GM19468 (cell line): ENCODE results near the gene PTGR3.

Source experiments
- ATAC-seq: cut with Tn5 transposase; IDR thresholded peaks from one replicate; pipeline ENCODE4 v1.9.1; 2021; ENCODE audit warnings: mild to moderate bottlenecking, moderate library complexity, moderate number of reproducible peaks; ENCODE audit not compliant: unreplicated experiment; ENCODE audit errors: extremely low read depth

The PTGR3 gene

DNA sequence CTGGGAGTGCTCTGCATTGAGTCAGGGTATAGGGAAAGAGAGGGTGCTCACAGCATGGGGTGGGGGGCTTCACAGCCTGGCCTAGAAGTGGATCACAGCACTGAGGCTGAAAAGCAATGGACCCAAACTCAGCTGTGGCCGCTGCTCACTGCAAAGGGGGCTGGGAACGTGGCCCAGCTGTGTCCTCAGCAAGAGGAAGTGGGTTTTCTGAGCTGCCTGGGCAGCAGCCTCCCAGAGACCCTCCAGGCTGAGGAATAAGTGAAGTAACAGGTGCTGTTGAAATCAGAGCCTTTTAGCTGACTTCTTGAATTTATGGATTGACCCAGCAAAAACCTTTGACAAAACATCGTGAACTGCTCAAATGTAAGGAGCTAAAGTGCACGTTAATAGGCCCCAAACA lies 35.2 kb downstream of the PTGR3 start:
- no peak for ATAC-seq

DNA sequence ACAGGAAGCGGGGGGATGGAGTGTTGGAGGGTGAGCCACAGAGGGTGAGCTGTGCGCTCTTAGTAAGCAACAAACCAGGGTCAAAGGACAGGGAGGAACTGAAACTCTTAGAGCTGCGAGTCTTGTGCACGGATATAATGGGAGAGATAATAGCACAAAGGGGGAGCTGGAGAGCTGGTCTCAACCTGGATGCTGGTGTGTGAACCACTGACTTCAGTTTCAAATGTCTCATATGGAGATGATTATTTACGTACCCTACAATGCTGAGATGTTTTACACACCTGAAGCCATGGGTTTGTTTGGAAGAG lies 35.9 kb downstream of the PTGR3 start:
- ATAC-seq: peak; percentile 93

DNA sequence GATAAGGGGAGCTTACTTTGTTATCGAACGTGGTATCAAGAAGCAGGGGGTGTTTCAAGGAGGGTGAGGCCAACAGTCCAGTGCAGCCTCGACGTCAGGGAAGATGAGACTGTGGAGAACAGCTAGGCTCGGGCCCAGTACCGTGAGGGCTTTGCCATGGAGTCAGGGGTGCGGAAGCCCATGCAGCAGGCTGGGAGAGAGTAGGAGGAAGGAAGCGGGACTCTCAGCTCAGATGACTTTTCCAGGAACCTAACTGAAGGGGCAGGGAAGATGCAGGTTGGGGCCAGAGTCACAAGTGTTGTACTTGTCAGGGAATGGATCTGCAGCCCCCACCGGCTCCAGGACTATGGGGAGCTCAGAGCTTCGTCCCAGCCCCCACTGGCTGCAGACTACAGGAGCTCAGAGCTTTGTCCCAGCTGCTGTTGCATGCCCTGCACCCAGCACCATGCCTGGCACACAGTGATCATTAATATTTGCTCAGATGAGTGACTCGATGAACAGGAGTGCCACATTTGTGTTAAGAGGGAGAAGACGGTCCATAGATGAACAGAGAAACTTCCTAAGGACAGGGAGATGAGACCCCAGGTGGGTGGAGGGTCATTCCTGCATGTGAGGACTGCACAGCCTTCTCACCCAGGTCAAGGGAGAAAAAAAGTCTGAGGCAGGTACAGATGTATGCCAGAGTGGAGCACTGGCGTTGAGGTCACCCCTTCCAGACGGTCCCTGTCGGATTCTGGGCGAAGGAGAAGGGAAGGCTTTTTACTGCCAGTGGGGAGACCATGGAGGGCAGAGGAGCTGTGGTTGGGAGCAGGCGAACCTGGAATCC lies 36.4 kb downstream of the PTGR3 start:
- no peak for ATAC-seq

DNA sequence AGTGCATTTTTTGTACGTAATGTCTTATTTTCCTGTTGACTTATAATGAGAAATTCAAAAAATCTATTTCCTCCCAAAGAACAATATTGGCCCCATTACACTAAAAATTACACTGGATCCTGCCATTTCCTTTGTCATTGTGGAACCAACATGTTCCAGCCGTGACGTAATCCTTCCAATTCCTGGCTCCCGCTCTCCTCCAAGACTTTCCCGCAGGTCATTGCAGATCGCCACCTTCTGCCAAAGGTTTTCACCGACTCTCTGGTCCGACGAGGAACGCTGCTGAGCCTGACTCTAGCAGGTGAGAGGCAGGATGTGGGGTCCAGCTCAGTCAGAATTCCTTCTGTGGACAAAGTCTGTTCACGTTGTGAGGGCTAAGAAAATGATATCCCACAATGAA lies 38.0 kb downstream of the PTGR3 start:
- no peak for ATAC-seq

DNA sequence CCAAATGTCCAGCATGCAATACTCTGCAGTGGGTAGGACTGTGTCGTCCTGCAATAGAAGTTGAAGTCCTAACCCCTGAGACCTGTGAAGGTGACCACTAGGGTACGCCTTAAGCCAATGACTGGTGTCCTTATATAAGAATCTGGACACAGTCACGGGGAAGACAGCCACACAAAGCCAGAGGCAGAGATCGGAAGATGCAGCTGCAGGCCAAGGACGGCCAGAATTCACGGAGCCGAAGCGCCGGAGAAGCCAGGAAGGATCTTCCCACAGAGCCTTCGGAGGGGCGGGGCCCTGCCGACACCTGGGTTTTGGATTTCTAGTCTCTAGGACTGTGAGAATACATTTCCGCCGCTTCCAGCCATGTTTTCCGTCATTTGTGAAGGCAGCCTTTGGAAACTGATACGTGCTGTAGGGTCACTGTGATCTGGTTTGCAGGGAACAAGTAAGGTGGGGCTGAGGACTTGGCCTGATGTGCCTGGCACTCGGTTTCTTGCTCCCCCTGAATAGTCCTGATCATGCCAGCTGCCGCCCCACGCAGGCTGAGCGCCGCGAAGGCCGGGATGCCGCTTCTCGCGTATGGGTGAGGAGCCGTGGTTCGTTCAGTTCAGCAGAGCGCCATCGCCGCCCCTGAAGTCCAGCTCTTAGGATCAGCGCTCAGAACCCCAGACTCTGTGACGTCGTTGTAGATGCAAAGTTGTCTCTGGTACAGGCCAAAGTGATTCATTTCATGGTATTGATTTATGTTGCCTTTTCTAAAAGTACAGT lies 38.7 kb downstream of the PTGR3 start:
- ATAC-seq: no peak

DNA sequence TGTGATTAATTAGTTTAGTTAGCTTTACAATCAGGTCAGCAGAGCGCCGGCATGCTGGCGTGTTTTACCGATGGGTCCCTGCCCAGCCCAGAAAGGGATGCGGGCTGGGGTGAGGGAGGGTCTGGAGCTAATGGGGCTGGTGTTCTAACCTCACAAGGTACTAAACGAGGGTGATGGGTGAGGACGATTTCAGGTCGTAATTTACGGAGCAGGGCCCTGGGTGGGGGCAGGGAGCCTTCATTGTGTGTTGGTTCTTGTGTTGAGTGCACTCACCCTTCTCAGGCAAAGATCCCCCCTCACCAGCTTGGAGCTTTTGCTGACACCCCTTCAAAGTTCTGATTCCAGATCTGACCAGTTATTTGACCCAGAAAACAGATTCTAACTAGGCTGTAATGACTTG lies 39.5 kb downstream of the PTGR3 start:
- no peak for ATAC-seq

DNA sequence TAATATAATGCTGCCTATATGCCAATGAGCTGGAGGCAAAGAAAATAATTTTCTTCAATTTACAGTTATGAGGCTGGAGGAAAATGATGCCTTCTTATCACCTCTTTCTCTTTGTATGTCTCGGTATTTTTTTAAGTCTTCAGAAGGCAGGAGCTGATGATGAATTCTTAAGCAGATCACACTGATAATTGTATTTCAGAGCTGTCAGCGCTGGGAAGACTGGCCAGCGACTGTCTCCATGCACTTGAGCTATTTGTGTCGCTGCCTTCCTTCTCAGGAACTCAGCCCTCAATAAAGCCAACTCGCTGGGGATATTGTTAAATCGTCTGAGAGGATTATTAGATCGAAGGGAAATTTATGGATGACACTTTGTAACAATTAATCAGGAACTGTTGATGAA lies 40.3 kb downstream of the PTGR3 start:
- no peak for ATAC-seq

DNA sequence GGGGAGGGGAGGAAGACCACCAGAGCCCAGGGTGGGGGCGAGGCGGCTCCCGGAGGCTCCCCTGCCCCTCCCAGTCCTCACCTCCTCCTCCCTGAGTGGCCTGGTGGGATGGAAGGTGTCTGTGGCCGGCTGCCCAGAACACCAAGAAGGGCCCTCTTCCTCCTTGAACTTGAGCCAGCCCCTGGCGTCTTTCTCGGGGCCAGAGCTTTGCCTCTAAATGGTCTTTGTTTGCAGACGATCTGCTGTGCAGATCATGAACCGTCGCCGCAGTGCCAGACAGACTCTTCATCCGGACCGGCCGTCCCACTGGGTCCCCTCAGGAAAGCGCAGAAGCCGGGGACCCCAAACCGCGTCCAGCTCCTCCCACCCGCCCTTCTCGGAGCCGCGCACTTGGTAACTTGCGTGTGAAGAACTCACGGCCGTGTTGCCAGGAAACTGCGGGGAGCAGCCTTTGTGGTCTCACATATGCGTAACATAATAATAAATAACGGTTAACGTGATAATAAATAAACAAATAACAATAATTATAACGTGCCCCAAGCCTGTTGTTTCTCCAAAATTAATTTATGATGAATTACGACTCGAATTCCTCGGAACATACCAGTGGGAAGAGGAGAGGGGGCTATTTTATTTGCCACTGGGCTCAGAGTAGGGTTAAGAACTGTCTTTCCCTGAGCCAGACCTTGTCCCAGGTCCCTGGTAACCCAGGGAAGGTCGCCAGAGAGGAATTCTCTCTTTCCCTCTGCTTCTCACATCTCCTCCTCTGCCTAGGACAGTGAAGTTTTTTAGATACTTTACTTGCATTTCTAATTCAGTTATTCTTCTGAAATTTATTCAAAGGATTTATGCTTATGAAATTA lies 41.0 kb downstream of the PTGR3 start:
- no peak for ATAC-seq

DNA sequence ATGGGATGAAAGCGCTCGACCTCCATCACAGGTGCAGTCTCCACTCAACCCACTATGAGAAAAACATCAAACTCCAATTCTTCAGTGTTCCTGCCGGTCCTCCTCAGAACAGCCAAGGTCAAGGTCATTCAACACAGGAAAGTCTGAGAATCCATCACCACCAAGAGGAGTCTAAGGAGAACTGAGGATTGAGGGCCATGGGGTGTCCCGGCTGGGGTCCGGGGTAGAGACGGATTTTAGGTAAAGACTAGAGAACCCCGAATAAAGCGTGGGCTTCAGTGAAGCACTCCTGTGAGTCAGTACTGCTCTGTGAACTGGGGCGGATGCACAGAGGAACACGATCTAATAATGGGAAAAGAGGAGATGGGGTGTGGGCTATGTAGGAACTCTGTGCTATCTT lies 41.8 kb downstream of the PTGR3 start:
- no peak for ATAC-seq

DNA sequence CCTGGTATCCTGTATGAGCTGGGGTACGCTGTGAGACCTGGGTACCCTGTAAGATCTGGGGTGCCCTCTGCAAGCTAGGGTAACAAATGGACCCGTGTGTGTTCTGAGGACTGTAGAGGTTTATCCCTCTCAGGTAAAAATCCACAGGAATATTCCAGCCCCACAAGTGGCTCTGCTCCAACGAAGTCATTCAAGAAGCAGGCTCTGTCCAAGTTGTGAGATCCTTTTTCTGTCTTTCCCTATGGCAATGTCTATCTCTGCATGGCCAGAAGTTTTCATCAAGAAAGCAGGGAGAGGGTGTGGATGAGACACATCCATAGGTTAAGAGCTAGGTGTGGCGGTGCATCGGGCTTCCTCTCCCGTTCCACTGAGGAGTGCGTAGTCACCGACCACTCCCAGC lies 43.0 kb downstream of the PTGR3 start:
- no peak for ATAC-seq

DNA sequence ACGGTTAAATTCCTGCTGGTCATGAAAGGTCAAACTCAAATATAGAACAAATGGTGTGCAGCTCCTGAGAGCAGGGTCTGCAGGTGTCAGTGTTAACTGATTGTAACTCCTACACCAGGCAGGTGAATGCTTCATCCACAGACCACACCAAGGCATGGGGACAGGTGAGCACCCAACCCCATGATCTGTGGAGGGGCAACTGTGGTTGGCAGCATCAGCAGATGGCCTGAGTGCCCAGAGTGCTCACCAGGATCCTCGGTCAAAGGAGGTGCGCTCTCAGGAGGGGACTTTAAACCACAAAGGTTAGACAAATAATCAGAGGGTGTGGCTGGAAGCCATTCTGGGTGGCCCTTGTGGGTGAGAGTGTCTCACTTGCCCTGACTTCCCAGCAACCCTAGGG lies 44.5 kb downstream of the PTGR3 start:
- no peak for ATAC-seq

DNA sequence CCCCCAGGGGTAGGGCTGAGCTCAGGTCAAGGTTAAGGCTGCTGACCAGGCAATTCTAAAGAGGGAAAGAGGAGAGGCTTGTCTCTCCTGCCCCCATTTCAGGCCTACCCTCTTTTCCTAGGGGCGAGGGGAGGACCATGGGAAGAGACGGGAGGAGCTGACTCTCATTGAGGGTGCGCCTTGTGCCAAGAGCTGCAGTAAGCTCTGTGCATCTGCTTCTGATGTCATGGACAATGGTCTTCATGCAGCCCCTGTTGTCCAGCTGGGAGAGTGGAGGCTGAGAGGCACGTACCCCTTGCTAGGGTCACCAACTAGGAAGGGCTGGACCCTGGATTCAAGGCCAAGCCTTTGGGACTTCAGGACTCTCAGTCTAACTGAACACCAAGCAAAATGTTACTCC lies 45.2 kb downstream of the PTGR3 start:
- ATAC-seq: no peak

DNA sequence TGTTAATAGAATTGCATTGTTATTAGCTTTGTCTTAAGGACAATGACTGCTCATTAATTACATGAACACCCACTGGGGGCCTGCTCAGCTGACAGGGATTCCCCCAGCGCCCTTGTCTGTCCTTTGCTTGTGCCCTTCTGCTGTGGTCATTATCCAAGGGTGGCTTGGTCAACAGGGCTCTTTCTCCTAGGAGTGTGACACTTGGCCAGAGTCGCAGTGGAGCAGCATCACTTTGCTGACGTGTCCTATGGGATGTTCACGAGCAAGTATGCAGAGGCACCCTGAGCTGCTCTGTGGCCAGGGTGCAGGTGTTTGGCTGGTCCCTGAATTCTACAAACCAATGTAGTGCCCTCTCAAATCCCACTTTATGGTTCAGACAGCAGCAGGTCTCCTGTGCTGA lies 46.0 kb downstream of the PTGR3 start:
- ATAC-seq: no peak

DNA sequence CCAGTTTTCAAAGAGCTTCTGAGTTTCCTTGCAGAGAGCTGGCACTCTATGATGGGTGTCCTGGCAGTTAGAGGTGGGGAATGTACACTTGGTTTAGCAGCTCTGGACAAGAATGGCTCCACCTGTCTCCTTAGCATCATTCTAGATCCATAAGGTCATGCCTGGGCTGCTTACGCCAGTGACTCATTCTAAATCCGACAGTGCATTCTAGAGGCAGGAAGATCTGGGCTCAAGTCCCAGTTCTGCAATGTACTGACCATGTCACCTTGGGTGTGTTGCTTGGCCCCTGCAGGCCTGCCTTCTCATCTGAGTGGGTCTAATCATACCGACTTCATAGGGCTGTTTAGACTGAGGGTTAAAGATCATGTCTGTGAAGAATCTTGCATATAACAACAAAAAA lies 46.5 kb downstream of the PTGR3 start:
- no peak for ATAC-seq

DNA sequence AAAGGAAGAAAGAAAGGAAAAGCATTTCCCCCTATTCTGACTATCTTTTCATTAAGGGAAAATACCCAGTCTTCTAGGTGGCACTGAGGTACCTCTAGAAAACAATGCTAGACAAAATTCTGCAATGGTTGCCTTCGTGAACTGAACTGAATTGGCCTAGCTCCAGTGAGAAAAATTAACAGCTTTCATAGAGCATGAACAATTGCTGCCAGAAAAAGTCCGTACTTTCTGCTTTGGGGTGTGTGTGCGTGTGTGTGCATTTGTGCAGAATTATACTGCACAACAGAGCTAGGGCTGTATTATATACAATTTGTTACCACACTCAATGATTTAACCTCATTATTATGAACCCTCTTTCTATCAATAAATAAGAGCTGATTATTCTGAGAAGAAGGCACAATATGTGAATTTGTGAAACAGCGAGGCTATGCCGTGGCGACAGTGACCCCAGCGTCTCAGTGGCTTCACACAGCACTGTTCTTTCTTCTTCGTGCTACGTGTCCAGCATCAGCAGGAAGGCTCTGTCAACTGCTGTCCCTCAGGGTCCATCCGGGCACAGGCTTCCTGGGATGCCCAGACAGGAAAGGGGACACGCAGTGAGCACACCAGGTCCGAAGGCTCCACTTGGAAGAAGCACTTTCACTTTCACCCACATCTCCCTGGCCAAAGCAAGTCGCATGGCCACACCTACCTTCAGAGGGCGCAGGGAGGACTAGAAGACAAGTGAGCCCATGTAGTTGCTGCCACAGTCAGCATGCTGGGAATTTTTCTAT lies 47.5 kb downstream of the PTGR3 start:
- ATAC-seq: peak; percentile 18

DNA sequence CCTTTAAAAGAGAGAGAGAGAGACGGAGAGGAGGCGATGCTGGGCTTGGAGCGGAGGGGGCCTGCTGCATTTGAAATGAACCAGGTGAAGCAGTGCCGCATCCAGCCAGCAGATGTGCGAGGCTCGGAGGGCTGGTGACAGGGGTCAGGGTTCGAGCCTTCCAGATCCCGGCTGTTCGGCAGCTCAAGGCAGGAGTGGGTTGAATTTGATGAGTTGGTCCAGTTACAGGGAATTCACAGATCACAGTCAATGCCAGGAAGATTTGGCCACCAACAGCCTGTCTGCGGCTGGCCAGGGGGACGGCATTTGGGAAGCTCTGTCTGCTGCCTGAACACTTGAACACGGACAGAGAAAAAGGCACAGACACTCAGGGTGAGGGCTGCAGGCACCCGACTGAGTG lies 48.6 kb downstream of the PTGR3 start:
- ATAC-seq: no peak

DNA sequence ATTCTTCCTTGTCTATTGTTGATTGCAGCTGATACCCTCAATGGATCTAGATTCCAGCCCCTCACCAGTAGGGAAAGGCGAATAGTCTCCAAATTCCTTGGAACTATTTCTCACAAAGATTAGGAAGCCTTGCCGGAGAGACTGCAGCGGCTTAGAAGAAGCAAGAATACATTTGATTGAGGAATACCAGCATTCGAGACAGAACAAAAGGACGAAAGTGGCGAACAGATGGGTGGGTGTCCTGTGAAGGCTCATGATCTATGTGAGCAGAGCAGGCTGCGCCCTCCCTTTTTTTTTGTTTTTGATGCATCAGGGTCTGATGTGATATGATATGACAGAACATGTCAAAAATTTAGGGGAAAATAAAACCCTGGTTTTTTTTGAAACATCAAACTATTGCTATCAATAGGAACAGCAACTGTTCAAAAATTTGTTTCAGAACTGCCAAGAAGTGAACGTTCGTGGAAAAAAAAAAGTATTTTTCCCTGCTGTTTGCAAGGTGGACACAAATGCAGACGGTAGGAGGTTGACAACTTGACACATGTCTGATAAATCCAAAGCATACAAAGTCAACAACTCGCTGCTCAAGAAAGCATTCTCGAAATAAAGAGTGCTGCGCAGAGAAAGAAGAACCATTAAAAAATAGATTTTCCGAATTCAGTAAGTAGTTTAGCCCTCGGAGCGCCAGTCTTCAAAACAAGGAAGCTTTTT lies 49.1 kb downstream of the PTGR3 start:
- ATAC-seq: no peak

DNA sequence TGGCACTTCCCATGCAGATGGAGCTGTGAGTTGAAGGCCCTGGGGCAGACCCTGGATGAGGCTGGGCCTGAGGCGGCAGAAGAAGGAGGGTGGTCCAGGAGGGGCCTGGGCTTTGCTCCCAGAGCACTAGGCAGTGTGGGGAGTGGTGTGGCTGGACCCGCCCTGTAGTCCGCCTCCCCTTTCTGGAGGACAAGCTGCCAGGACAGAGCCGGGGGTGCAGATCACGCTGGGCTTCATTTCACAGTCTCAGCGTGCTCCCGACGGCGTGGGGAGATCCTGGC lies 49.8 kb downstream of the PTGR3 start:
- ATAC-seq: no peak
